K562 (cell line): ENCODE measurements around the gene SIT1. TPM values are rescaled to one million over a fixed set of nuclear protein-coding genes. Genes with fewer than 3 reads are reported as not detected.

ENCODE experiments used
- CC2D1A ChIP-seq: fragments of 450-650 bp; IDR thresholded peaks from 2 replicates; pipeline ENCODE4 v1.6.1; 2017; ENCODE audit warnings: mild to moderate bottlenecking
- MYC ChIP-seq, 2 experiments: fragments of 250-450 bp in 1 of 2; sonication (Bioruptor Pico) in 1 of 2; IDR thresholded peaks; 2 replicates each; pipeline versions ENCODE4 v1.5.1 to v1.6.1; 2012 to 2021; ENCODE audit warnings: low read depth in 2 of 2, borderline replicate concordance in 1 of 2, improper control_type of control experiment in 1 of 2, low read length in 1 of 2, mild to moderate bottlenecking in 1 of 2, moderate library complexity in 1 of 2
- RAD21 ChIP-seq, 2 experiments: fragments of 250-450 bp in 1 of 2; fragments of 450-650 bp in 1 of 2; sonication (Bioruptor Pico) in 1 of 2; formaldehyde crosslinking in 1 of 2; IDR thresholded peaks in 1 of 2; conservative IDR thresholded peaks in 1 of 2; 2 replicates each; pipeline versions ENCODE4 v1.4.0 to v1.8.0; 2020 to 2022; ENCODE audit warnings: mild to moderate bottlenecking in 2 of 2, moderate library complexity in 1 of 2
- RBFOX2 ChIP-seq: fragments of 200-400 bp; formaldehyde crosslinking; IDR thresholded peaks from 2 replicates; pipeline ENCODE4 v1.6.1; 2017; ENCODE audit warnings: low read depth, mild to moderate bottlenecking, low read length, moderate library complexity
- ZNF408 ChIP-seq: fragments of 250-450 bp; sonication (Bioruptor Pico); IDR thresholded peaks from 2 replicates; pipeline ENCODE4 v1.4.0; 2020; ENCODE audit warnings: low read depth, mild to moderate bottlenecking, moderate library complexity
- ZNF77 ChIP-seq: fragments of 250-450 bp; sonication (Bioruptor Pico); IDR thresholded peaks from 2 replicates; pipeline ENCODE4 v1.5.0; 2020
- polyA plus RNA-seq, 8 experiments: library from polyadenylated mRNA; depleted of rRNA in 4 of 8; stranded (reverse) in 5 of 8; unstranded in 3 of 8; fragments of >200 nt; fragmentation: Nextera tagmentation in 2 of 8; fragmentation: Illumina TruSeq in 1 of 8; extraction: Ambion mirVana in 2 of 8; extraction: Trizol in 1 of 8; gene quantifications; 2 replicates each; pipeline versions ENCODE4 v1.2.1 to v1.2.3, GENCODE V29; 2011 to 2014; ENCODE audit warnings: inconsistent platforms in 1 of 8, missing spikeins in 1 of 8
- total RNA-seq, 7 experiments: library from RNA; depleted of rRNA in 6 of 7; stranded (reverse); fragments of >200 nt in 6 of 7; fragmentation: Illumina TruSeq in 2 of 7; extraction: Trizol in 2 of 7; gene quantifications; 2 replicates each; pipeline versions ENCODE4 v1.2.1 to v1.2.3, GENCODE V29; 2011 to 2021; ENCODE audit warnings: low replicate concordance in 1 of 7
- TF ChIP-seq, protein P1 (sequence below): sonication (generic); IDR thresholded peaks from 2 replicates; pipeline ENCODE4 v1.6.1; 2016
- TF ChIP-seq, protein P2 (sequence below): fragments of 450-650 bp; IDR thresholded peaks from 2 replicates; pipeline ENCODE4 v1.6.1; 2016; ENCODE audit warnings: low read depth, mild to moderate bottlenecking, moderate library complexity
- TF ChIP-seq, protein P3 (sequence below): sonication (generic); formaldehyde crosslinking; IDR thresholded peaks from 2 replicates; pipeline ENCODE4 v1.8.0; 2023; ENCODE audit warnings: mild to moderate bottlenecking, missing genetic modification reagents

Gene SIT1
- total and polyA plus RNA-seq, 9 of the 15 experiments (the other 6 are each of a cell fraction or from before 2014, with no cell fraction given), result not detected

DNA sequence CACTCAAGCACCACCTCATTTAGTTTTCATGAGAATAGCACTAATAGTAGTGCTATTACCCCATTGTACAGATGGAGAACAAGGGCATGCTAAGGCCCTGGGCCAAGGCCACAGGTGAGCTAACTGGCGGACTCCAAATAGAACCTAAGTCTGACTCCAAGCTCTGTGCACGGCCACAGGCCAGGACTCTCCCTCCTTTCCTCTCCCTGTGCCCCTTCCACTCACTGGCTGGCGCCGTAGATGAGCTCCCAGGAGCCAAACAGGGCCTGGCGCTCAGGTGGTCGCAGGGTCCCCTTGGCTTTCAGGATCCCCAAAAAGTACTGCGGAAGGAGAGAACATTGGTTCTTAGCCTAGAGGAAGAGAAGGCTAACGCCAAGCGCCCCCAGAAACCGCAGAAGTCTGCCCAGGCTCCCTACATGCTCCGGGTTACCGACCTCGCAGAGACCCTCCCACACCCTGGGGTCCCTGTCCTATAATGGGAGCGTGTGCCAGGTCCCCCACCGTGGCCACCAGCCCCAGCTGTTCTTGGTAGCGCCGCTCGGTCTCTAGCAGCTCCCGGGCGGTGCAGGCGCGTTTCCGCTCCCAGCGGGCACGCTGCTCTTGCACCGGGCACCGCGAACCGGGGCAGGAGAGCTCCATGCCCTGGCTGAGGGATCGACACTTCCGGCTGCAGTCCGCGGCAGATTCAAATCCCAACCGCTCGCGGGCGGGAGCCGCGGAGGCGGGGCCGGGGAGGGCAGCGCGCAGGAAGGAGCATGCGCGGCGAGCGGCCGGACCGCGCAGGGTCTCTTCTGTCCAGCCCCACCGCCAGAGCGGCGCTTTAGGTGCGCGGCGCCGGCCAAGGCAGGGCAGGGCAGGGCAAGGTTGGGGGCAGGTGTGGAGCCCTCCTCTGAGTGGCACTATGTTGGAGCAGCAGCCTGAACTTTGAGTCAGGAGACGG is 14.1 kb upstream of the SIT1 start, which contains the start of gene ARHGEF39 (continued):
- TF ChIP-seq, protein P1, sequence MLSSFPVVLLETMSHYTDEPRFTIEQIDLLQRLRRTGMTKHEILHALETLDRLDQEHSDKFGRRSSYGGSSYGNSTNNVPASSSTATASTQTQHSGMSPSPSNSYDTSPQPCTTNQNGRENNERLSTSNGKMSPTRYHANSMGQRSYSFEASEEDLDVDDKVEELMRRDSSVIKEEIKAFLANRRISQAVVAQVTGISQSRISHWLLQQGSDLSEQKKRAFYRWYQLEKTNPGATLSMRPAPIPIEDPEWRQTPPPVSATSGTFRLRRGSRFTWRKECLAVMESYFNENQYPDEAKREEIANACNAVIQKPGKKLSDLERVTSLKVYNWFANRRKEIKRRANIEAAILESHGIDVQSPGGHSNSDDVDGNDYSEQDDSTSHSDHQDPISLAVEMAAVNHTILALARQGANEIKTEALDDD, result no peak
- TF ChIP-seq RBFOX2 (peak; percentile 96), ZNF408 (CRISPR knock-in tag) (no peak), CC2D1A (0 out of 2 replicates have a peak, but pooled peaks have one; percentile 18), MYC (IDR thresholded peaks at IDR 0.05; ENCODE audit: low read depth, low read length) (peak; percentile 75), MYC (CRISPR knock-in tag; IDR thresholded peaks at IDR 0.05; ENCODE audit: borderline replicate concordance, low read depth) (no peak), RAD21 (CRISPR knock-in tag; conservative IDR thresholded peaks at IDR 0.05 in 1 of 2, IDR thresholded peaks at IDR 0.05 in 1 of 2) (peak in 1 of 2 experiments; percentile 38; a peak in 1 of 4 replicates), ZNF77 (no peak)
- TF ChIP-seq, protein P2, sequence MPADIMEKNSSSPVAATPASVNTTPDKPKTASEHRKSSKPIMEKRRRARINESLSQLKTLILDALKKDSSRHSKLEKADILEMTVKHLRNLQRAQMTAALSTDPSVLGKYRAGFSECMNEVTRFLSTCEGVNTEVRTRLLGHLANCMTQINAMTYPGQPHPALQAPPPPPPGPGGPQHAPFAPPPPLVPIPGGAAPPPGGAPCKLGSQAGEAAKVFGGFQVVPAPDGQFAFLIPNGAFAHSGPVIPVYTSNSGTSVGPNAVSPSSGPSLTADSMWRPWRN, result no peak
- TF ChIP-seq, protein P3, sequence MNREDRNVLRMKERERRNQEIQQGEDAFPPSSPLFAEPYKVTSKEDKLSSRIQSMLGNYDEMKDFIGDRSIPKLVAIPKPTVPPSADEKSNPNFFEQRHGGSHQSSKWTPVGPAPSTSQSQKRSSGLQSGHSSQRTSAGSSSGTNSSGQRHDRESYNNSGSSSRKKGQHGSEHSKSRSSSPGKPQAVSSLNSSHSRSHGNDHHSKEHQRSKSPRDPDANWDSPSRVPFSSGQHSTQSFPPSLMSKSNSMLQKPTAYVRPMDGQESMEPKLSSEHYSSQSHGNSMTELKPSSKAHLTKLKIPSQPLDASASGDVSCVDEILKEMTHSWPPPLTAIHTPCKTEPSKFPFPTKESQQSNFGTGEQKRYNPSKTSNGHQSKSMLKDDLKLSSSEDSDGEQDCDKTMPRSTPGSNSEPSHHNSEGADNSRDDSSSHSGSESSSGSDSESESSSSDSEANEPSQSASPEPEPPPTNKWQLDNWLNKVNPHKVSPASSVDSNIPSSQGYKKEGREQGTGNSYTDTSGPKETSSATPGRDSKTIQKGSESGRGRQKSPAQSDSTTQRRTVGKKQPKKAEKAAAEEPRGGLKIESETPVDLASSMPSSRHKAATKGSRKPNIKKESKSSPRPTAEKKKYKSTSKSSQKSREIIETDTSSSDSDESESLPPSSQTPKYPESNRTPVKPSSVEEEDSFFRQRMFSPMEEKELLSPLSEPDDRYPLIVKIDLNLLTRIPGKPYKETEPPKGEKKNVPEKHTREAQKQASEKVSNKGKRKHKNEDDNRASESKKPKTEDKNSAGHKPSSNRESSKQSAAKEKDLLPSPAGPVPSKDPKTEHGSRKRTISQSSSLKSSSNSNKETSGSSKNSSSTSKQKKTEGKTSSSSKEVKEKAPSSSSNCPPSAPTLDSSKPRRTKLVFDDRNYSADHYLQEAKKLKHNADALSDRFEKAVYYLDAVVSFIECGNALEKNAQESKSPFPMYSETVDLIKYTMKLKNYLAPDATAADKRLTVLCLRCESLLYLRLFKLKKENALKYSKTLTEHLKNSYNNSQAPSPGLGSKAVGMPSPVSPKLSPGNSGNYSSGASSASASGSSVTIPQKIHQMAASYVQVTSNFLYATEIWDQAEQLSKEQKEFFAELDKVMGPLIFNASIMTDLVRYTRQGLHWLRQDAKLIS (CRISPR knock-in tag), result no peak
